HT-29 (cell line): ENCODE measurements around the gene GDF10. TPM values are rescaled to one million over a fixed set of nuclear protein-coding genes. Genes with fewer than 3 reads are reported as not detected.

Experiments
- DNase-seq: peaks from one replicate; pipeline ENCODE4 v3.0.0-alpha.2; 2015; ENCODE audit warnings: low spot score
- total RNA-seq: library from RNA; depleted of rRNA; stranded (reverse); fragments of >200 nt; shearing (Covaris generic); gene quantifications from 2 replicates; pipeline ENCODE4 v1.2.3, GENCODE V29; 2014

Gene GDF10
- total RNA-seq, 1 experiment from 2014 or later = not detected

DNA sequence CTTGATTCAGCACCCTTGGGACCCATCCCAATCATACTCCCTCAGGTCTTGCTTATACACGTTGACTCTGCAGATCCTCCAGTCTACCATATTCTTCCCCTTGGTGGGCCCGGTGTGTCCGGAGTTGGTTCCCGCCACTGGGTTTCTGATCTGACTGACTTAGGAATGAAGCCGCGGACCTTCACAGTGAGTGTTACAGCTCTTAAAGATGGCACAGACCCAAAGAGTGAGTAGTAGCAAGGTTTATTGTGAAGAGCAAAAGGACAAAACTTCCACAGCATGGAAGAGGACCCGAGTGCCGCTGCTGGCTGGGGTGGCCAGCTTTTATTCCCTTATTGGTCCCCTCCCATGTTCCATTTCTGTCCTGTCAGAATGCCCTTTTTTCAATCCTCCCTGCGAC lies 5.9 kb upstream of the GDF10 start:
- DNase-seq = no peak

DNA sequence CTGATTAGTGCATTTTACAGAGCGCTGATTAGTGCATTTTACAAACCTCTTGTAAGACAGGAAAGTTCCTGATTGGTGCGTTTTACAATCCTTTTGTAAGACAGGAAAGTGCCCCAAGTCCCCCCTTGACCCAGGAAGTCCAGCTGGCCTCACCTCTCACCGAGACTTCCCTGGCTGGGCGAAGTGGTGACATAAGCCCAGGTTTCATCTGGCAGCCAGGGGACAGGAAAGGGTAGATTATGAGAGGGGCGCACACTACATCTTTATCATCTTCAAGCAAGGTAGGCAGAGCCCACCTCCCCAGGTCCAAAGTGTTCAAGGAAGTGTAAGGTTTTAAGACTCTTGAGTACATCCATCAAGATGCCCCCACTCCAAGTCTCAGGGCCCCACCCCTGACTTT lies 5.5 kb upstream of the GDF10 start:
- no peak for DNase-seq

DNA sequence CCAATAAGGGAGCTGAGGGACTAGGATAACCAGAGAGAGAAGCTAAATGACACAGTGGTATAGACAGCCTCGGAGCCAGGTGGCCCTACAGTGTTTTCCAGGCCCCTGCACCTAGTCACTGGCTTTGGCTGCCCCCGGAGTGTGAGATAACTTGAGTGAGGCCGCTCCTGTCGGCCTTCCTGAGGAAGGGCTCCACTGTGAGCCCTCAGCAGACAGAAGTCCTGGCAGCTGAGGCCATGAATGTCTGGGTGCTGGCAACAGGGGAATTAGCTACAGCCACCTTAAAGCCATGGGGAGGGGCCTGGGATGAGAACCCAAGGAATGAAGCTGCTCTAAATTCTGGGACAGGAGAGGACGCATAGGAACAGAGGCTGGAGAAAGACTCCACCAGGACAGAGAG lies 4.6 kb upstream of the GDF10 start:
- no peak for DNase-seq

DNA sequence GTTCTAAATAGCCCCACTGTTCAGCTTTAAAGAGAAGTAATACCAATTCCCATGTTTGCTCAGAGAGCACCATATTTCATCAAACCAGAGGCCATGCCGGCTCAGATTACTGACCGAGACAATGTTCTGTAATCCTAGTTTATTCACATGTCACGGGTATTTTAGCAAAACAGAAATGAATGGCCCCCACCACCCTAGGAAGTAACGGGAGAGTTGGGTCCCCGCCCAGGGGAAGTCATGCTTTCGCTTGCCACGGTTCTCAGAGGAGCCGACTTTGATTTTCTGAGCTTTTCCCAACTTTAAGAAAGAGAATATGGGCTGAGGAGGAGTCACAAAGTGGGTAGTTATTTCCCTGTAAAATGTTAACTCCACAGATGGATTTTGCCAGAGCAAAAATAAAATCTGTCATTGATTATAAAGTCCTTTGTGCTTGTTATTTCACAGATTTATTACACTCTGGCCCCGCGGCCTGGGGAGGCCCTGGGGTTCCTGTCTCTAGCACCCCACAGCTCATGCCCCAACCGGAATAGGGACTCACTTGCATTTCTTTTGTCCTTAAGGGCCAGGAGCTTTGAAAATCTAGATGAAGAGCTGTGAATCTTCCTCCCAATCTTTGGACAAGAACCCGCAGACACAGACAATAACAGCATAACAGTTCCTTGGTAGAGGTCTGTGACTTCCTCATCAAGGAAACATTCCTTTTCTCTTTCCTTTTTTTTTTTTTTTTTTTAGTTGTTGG lies 3.7 kb upstream of the GDF10 start:
- no peak for DNase-seq

DNA sequence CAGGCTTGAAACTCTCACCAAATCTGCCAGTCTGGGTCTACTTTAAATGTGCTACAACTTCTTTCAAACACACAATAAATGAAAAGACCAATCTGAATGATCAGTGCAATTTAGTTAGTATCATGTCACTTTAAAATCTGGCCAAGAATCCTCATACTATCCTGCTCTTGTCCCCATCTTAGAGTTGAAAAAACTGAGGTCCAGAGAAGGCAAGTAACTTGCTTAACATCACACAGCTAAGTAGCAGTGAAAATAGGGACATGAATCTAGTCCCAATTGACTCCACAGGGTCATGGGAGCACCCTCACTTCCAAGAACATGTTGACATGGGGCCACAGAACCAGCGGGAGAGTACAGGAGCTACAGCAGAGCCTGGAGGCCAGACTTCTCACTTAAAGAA lies 3.1 kb upstream of the GDF10 start:
- DNase-seq = no peak

DNA sequence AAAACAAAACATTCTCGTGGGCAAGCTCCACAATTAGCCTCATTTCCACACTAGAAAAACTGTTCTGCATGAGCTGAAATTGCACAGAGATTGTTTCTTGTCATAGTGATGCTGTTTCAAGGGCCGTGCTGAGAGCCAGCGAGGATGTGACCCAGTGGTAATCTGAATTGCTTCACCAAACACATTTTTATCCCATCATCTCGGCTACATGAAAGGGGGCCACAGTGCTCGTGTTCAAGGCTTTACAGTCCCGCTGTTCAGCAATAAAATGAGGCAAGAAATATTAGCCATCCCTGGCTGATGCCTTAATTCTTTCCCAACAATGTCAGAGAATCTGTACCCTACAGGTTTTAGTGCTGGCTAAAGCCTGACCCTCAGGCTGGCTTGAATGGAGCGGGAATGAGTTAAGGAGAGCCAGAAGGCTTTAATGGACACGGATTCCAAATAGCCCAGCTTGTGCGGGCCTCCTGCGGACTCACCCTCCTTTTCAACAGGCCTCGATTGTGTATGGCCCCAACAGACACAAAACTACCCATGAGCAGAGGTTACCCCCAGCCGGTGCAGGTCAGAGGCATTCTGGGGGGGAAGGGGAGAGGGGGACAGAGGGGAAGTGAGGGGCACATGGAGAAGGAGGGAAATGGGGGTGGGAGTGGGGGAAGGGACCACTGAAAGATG lies 2.0 kb upstream of the GDF10 start:
- no peak for DNase-seq

DNA sequence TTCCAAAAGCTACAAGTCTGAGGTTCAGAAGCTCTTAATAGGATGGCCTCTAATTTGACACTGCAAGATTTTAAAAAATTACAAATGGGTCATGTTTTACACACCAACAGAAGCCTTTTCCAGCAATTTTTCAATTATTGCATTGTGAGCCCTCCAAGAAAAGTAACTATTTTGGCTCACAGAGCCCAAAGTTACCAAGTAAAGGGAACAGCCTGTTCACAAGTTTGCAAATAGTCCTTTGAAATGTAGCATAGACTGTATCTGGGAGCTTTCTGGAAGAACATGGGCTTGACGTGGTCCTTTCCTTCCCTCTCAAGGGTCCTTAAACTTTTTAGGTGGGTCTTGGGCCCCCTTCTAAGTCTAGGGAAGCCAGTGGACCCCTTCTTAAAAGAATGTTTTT lies 1.3 kb upstream of the GDF10 start:
- no peak for DNase-seq

DNA sequence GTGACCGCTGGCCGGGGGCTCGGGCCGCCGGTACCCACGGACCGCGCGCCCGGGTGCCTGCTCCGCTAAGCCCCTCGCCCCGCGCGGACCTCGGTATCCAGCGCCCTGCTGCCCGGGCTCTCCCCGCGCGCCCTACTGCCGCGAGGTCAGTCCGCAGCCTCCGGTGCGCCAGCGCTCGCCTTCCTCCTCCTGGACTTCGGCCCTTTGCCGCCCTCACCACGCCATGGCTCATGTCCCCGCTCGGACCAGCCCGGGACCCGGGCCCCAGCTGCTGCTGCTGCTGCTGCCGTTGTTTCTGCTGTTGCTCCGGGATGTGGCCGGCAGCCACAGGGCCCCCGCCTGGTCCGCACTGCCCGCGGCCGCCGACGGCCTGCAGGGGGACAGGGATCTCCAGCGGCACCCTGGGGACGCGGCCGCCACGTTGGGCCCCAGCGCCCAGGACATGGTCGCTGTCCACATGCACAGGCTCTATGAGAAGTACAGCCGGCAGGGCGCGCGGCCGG lies 483 bp downstream of the GDF10 start:
- DNase-seq = no peak

DNA sequence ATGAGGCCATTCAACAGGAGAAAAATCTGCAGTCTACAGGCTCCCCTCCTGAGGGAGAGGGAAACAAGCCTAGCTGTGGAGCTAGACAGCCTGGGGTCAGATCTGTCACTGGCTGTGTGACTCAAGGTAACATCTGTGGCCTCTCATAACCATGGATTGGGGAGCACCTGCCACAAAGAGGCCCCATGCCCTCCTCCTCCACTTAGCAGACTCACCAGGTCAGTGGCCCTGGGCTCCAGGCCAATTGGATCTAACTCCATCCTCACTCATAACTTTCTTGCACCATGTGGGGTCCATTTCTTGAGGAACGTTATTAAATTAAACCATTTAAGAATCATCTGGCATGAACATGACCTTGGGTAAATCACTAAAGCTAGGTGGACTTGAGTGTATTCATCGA lies 1.8 kb downstream of the GDF10 start:
- DNase-seq = no peak

DNA sequence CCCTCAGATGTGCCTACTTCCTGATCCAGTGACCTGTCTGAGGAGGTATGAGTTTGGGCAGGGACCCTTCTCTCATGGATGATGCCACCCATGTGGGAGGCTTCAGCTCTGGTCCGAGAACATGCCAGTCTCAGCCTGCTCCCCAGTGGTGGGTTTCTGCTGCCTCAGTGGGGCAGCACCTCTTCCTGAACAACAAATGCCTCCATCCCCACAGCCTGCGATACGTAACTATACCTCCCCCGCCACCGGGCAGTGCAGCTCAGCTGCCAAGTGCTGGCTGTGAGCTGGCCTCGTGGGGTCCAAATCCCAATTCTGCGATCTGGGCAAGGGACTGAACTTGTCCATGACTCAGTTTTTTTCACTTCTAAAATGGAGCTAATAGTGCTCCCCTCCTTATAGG lies 3.1 kb downstream of the GDF10 start:
- no peak for DNase-seq

DNA sequence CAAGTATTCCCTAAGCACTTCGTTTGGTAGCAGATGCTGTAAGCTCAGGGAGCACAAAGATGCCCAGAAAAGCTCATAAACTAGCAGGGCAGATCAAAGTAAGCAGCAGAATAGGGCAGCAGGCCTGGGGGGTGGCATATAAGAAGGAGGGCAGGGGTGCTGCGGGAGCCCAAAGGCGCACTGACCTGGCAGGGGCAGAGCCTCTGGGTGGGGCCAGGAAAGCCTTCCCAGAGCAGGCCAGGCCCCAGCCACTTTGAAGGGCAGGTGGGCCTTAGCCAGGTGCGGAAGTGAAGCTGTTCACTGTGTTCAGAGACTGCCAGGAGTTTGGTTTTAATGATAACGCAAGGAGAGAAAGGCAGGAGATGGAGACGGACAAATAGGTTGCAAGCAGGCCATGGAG lies 3.9 kb downstream of the GDF10 start:
- DNase-seq = no peak

DNA sequence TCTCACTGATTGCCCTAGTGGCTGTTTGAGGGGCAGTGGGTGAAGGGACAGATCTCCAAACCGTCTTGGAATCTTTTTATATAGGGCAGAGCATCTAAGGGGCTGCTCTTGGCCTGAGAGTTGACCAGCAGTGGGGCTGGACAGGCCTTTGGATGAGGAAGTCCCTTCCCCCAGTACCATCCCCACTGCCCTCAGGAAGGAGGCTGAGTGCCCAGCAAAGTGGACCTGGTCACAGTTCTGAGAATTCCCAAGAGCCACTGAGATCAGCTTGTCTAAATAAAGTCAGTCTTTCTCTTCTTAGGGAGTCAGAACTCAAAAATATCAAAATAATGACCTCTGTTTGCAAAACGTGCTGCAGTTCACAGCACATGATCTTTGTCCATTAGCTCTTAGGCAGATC lies 5.6 kb downstream of the GDF10 start:
- no peak for DNase-seq

DNA sequence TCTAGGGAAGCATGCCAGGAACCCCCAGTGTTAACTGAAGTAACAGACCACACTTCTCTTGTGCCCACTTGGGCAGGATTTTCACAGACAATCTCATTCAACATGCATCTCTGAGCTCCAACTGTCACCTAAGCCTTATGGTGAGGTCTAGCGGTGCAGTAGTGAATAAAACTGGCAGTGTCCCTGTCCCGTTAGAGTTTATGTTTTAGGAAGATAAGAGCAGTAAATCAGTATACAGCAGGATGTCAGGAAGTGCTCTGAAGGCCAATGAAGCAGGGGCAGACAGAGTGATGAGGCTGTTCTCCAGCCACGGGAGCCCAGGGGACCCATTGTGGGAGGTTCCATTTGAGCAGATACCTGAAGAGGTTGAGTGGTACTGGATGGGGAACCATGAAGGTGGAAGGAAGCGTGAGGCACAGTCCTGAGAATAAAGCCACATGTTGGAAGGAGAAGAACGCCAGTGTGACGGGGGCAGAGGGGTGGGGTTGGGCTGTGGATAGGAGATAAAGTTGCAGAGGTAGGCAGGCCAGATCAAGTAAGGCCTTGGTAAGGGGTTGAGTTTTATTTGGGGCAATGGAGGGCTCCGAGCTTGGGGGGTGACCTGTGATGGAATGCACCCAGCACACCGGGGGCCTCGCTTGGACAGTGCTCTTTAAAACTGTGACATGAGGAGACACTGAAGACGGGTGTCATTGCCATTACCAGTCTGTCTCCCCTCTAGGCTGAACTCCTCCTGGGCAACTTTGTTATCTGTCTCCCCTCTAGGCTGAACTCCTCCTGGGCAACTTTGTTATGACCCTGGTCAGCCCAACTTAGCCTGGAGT lies 6.6 kb downstream of the GDF10 start:
- DNase-seq = no peak

DNA sequence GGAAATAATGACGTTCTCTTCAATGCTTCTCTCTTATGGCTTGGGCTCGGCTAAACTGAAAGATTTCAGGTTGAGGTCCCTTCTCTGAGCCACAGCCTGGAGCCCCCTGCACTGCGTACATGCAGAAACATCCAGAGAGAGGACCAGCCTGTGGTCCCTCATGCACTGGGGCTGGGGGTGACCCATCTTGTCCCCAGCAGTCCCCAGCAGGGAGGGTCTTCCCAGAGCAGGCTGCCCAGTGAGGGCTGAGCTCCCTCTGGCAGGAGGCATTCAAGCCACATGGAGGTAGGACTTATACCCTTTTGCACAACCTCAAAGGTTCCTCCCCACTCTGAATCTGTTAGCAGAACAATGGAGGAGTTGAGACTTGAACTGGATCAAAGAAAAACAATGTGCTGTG lies 7.4 kb downstream of the GDF10 start:
- DNase-seq = no peak

DNA sequence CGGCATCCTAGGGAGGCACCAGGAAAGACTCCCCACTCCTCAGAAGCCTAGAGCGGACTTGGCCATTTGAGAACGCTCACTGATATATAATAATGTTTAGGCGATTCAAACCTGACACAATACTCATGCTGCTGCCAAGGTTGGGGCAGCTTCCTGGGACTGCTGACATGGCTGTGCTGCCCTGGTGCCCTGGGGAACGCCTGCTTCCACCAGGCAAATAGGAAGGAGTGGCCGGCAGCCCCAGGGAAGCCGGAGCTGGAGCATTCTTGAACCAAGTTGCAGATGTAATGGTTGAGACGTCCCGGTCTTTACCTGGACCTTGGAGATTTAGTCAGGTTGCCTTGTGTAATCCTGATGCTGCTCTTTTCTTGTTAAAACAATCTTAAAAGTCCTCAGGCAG lies 8.8 kb downstream of the GDF10 start:
- DNase-seq = no peak

DNA sequence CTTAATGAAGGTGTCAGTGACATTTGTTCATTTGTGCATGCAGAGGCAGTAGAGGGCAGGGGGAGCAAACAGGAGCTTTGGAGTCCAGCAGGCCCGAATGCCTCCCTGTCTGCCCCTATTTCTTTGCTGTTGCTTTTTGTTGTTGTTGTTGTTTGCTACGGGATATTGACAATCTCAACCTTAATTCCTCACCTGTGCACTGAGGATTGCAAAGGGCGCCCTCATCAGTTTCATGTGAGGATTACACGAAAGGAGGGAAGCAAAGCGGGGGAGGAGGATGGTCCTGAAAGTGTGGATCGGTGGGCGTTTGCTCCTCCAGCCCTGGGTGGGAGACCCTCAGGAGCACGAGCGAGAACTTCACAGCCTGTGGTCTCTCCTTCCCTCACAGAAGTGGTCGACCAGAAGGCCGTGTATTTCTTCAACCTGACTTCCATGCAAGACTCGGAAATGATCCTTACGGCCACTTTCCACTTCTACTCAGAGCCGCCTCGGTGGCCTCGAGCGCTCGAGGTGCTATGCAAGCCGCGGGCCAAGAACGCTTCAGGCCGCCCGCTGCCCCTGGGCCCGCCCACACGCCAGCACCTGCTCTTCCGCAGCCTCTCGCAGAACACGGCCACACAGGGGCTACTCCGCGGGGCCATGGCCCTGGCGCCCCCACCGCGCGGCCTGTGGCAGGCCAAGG lies 9.6 kb downstream of the GDF10 start:
- no peak for DNase-seq

DNA sequence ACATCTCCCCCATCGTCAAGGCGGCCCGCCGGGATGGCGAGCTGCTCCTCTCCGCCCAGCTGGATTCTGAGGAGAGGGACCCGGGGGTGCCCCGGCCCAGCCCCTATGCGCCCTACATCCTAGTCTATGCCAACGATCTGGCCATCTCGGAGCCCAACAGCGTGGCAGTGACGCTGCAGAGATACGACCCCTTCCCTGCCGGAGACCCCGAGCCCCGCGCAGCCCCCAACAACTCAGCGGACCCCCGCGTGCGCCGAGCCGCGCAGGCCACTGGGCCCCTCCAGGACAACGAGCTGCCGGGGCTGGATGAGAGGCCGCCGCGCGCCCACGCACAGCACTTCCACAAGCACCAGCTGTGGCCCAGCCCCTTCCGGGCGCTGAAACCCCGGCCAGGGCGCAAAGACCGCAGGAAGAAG lies 10.1 kb downstream of the GDF10 start:
- DNase-seq = no peak

DNA sequence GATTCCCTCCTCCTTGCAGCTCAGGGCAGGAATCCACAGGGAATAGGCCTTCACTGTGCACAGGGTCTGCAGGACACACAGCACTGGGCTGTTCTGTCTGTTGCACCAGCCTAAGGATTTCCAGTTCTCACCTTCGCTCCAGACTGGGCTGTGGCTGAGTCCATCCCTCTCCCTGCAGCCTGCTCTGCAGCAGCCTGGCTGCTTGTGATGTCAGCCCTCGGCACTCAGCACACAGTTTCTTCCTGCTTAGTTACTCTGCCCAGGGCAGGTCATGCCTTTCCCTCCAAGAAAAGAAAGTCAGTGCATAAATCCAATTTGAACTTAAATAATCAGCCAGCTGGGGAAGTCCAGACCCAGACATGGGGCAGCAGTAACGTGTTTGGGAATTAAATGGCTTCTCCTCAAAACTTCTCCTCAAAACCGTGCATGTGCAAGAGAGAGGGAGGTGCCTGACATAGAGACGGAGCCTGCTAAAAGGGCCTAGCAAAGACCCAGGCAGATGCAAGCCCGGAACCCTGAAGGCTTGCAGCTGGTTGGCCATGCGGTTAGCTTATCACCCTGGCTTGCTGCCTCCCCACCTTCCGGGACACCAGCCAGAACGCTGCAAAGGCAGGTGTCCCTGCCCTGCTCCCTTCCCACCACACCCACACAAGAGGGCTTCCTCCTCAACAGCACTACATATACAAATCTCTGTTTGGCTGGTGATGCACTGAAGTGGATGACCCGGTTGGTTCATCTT lies 11.4 kb downstream of the GDF10 start:
- peak; percentile 18 for DNase-seq

DNA sequence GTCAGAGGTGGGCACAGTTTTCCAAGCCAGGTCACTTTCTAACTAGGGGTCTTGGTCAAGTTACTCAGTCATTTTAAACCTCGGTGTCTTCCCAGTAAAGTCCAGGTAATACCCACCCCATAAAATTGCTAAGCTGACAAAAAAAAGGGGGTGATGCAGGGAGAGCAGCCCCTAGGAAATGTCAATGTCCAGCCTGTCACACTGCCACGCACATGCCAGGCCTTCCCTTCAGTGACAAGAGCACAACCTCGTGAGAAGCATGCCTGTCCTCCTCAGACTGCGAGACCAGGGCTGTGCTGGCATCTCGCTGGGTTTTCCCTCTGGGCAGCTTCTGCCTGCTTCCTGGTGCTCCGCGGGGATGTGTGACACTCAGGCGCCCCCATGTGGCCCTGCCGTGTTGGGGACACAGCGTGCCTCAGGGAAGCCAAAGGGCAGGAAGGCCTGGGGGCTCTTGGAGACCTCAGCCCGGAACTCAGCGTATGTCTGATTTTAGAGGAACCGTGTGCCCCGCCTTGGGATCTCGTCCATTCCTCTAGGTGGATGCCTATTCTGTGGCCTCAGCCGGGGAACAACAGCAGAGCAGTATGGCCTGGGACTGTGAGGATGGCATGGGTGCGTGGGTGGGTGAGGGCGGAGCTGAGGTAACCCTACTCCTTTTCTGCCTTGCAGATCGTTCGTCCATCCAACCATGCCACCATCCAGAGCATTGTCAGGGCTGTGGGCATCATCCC lies 12.1 kb downstream of the GDF10 start:
- peak; percentile 79 for DNase-seq

DNA sequence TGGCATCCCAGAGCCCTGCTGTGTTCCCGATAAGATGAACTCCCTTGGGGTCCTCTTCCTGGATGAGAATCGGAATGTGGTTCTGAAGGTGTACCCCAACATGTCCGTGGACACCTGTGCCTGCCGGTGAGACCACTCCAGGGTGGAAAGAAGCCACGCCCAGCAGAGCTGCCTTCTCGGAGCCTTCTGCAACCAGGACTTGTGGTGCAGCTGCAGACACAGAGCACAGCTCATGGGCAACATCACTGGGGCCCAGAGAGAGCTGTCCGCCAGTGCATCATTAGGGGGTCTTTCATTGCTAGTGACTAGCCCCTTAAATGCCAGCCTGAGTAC lies 12.6 kb downstream of the GDF10 start:
- DNase-seq = no peak
